ENCODE results near the gene RBM38.

The RBM38 gene

DNA sequence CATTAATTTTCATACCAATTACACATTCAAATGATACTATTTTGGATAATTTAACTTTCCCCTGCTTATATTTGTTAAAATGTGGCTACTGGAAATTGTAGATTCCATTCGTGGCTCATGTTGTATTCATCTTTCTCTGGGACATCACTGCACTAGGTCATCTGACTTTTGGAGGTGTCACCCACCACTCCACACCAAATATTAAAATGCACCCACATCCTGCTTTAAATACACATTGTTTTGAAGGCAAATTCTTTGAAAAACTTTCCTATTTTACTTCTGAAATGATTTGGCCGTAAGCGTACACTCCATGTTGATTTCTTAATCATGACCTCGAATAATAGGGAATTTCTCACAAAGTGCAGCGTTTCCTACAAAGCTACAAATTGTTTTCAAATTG lies 8.7 kb upstream of the RBM38 start:
- no peaks in the 10 kb centered on the region for H3K9me2 ChIP-seq (replicated peaks; ENCODE audit: insufficient read depth, low read length)
- no peaks in the 10 kb centered on the region for H3K9me3 ChIP-seq (ENCODE audit: insufficient read depth, low read length)
- H3K4me3 ChIP-seq (ENCODE audit: insufficient read depth, low read length, poor library complexity, severe bottlenecking), result no peak overlapping the region
- no peaks in the 10 kb centered on the region for H3K36me3 ChIP-seq (ENCODE audit: low read length)
- H3K79me2 ChIP-seq (ENCODE audit: insufficient read depth, low read length), result no peaks in the 10 kb centered on the region
- peaks cover 7% of the 10 kb centered on the region; the same call in 1 of the 2 replicates for H3F3A ChIP-seq (ENCODE audit: insufficient read depth)
- H2AFZ ChIP-seq (ENCODE audit: low read depth, low read length, severe bottlenecking), result no peak overlapping the region
- no peaks in the 10 kb centered on the region for H3K27me3 ChIP-seq (ENCODE audit: low read length)
- no peak overlapping the region for H3K9ac ChIP-seq (ENCODE audit: low read length)
- TF ChIP-seq, protein P1, sequence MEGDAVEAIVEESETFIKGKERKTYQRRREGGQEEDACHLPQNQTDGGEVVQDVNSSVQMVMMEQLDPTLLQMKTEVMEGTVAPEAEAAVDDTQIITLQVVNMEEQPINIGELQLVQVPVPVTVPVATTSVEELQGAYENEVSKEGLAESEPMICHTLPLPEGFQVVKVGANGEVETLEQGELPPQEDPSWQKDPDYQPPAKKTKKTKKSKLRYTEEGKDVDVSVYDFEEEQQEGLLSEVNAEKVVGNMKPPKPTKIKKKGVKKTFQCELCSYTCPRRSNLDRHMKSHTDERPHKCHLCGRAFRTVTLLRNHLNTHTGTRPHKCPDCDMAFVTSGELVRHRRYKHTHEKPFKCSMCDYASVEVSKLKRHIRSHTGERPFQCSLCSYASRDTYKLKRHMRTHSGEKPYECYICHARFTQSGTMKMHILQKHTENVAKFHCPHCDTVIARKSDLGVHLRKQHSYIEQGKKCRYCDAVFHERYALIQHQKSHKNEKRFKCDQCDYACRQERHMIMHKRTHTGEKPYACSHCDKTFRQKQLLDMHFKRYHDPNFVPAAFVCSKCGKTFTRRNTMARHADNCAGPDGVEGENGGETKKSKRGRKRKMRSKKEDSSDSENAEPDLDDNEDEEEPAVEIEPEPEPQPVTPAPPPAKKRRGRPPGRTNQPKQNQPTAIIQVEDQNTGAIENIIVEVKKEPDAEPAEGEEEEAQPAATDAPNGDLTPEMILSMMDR (IDR thresholded peaks at IDR 0.05; ENCODE audit: insufficient read depth, low read length, poor library complexity, severe bottlenecking), result no peak
- no peak for TF ChIP-seq EZH2phosphoT487 (conservative IDR thresholded peaks at IDR 0.05; ENCODE audit: low read length)
- H3K4me2 ChIP-seq (ENCODE audit: low read depth, low read length, poor library complexity, severe bottlenecking), result no peak overlapping the region
- H3K27ac ChIP-seq (ENCODE audit: low read depth, low read length), result no peak overlapping the region
- H4K20me1 ChIP-seq (ENCODE audit: low read depth, low read length), result no peaks in the 10 kb centered on the region

GRCh38 chr20:57383447-57384347 lies 7.5 kb upstream of the RBM38 start:
- peaks cover 18% of the 10 kb centered on the region for H3F3A ChIP-seq (ENCODE audit: insufficient read depth)
- H4K20me1 ChIP-seq (ENCODE audit: low read depth, low read length), result no peaks in the 10 kb centered on the region
- no peak overlapping the region for H3K4me2 ChIP-seq (ENCODE audit: low read depth, low read length, poor library complexity, severe bottlenecking)
- H3K36me3 ChIP-seq (ENCODE audit: low read length), result no peaks in the 10 kb centered on the region
- H3K79me2 ChIP-seq (ENCODE audit: insufficient read depth, low read length), result no peaks in the 10 kb centered on the region
- H3K27ac ChIP-seq (ENCODE audit: low read depth, low read length), result no peak overlapping the region
- no peaks in the 10 kb centered on the region for H3K9me2 ChIP-seq (replicated peaks; ENCODE audit: insufficient read depth, low read length)
- H3K9me3 ChIP-seq (ENCODE audit: insufficient read depth, low read length), result no peaks in the 10 kb centered on the region
- TF ChIP-seq EZH2phosphoT487 (conservative IDR thresholded peaks at IDR 0.05; ENCODE audit: low read length), result no peak
- TF ChIP-seq, protein P1 (IDR thresholded peaks at IDR 0.05; ENCODE audit: insufficient read depth, low read length, poor library complexity, severe bottlenecking), result no peak
- no peak overlapping the region for H2AFZ ChIP-seq (ENCODE audit: low read depth, low read length, severe bottlenecking)
- H3K9ac ChIP-seq (ENCODE audit: low read length), result no peak overlapping the region
- H3K27me3 ChIP-seq (ENCODE audit: low read length), result no peaks in the 10 kb centered on the region
- H3K4me3 ChIP-seq (ENCODE audit: insufficient read depth, low read length, poor library complexity, severe bottlenecking), result no peak overlapping the region

GRCh38 chr20:57384486-57384885 lies 6.7 kb upstream of the RBM38 start:
- Histone ChIP-seq H3K4me3 (ENCODE audit: insufficient read depth, low read length, poor library complexity, severe bottlenecking) (no peak overlapping the region), H2AFZ (ENCODE audit: low read depth, low read length, severe bottlenecking) (no peak overlapping the region), H3K4me2 (ENCODE audit: low read depth, low read length, poor library complexity, severe bottlenecking) (no peak overlapping the region), H3K9ac (ENCODE audit: low read length) (no peak overlapping the region), H3K9me2 (replicated peaks; ENCODE audit: insufficient read depth, low read length) (no peaks in the 10 kb centered on the region), H3F3A (ENCODE audit: insufficient read depth) (peaks cover 24% of the 10 kb centered on the region), H3K79me2 (ENCODE audit: insufficient read depth, low read length) (no peaks in the 10 kb centered on the region), H4K20me1 (ENCODE audit: low read depth, low read length) (no peaks in the 10 kb centered on the region), H3K27ac (ENCODE audit: low read depth, low read length) (no peak overlapping the region), H3K9me3 (ENCODE audit: insufficient read depth, low read length) (no peaks in the 10 kb centered on the region), H3K27me3 (ENCODE audit: low read length) (no peaks in the 10 kb centered on the region), H3K36me3 (ENCODE audit: low read length) (no peaks in the 10 kb centered on the region)
- no peak for TF ChIP-seq EZH2phosphoT487 (conservative IDR thresholded peaks at IDR 0.05; ENCODE audit: low read length)
- TF ChIP-seq, protein P1 (IDR thresholded peaks at IDR 0.05; ENCODE audit: insufficient read depth, low read length, poor library complexity, severe bottlenecking), result no peak
